ENCODE measurements around the gene CLPX.
"Not testable (repeated sequence)": the region's sequence is repeated elsewhere in the genome, so short reads cannot be mapped to it uniquely, and the experiment has no call there.

Gene CLPX

GRCh38 chr15:65184868-65185717, at the start of gene CLPX:
Gene CLPX (minus strand): TSS chr15:65185342. CDS start chr15:65185153, 189 bp downstream.
- peak; percentile 30 for DNase-seq

GRCh38 chr15:65233696-65234095, 48.6 kb upstream of the CLPX start:
- DNase-seq, result no peak

GRCh38 chr15:65232520-65232919, 47.4 kb upstream of the CLPX start:
- DNase-seq, result no peak

GRCh38 chr15:65231306-65231705, 46.2 kb upstream of the CLPX start:
- no peak for DNase-seq

- DNase-seq, result not testable (repeated sequence)
These were observed 41.8 kb upstream of the CLPX start for GRCh38 chr15:65226901-65227300.

- DNase-seq, result no peak
These were observed 41.1 kb upstream of the CLPX start for GRCh38 chr15:65226221-65226620.

GRCh38 chr15:65223996-65224395, 38.9 kb upstream of the CLPX start:
- no peak for DNase-seq

GRCh38 chr15:65222891-65223290, 37.7 kb upstream of the CLPX start:
- DNase-seq, result no peak

- no peak for DNase-seq
These were observed 36.6 kb upstream of the CLPX start for GRCh38 chr15:65221697-65222096.

GRCh38 chr15:65219137-65219536, 34.0 kb upstream of the CLPX start:
- DNase-seq, result no peak

- no peak for DNase-seq
These were observed 32.7 kb upstream of the CLPX start for GRCh38 chr15:65217526-65218482.

GRCh38 chr15:65215496-65215895, 30.4 kb upstream of the CLPX start:
- DNase-seq, result no peak

- no peak for DNase-seq
These were observed 28.9 kb upstream of the CLPX start for GRCh38 chr15:65214010-65214409.

- no peak for DNase-seq
These were observed 28.1 kb upstream of the CLPX start for GRCh38 chr15:65213241-65213640.

- no peak for DNase-seq
These were observed 27.0 kb upstream of the CLPX start for GRCh38 chr15:65212097-65212496.

GRCh38 chr15:65211482-65211982, 26.4 kb upstream of the CLPX start:
- no peak for DNase-seq

- DNase-seq, result no peak
These were observed 25.8 kb upstream of the CLPX start, which contains the start of gene CILP for GRCh38 chr15:65210770-65211481. Gene CILP (minus strand): TSS chr15:65211473. CDS start chr15:65209755, 1,718 bp downstream.

- no peak for DNase-seq
These were observed 24.8 kb upstream of the CLPX start for GRCh38 chr15:65209701-65210643.

GRCh38 chr15:65208647-65209046, 23.5 kb upstream of the CLPX start:
- no peak for DNase-seq

GRCh38 chr15:65207280-65207840, 22.2 kb upstream of the CLPX start:
- no peak for DNase-seq

- no peak for DNase-seq
These were observed 21.6 kb upstream of the CLPX start for GRCh38 chr15:65206750-65207149.
